Activated naive CD4-positive, alpha-beta T cell treated with anti-CD3 and anti-CD28 coated beads, Interleukin-2, amount 50 U/mL, for 24 hours (primary cell): ENCODE results near the gene AKR1B15.

Experiments
- H3K27ac Mint-ChIP-seq: one replicate; pipeline ENCODE4 v1.8.0; 2021; ENCODE audit warnings: mild to moderate bottlenecking, mixed read lengths
- H3K27me3 Mint-ChIP-seq: one replicate; pipeline ENCODE4 v1.8.0; 2021; ENCODE audit warnings: mixed read lengths
- H3K36me3 Mint-ChIP-seq: one replicate; pipeline ENCODE4 v1.8.0; 2021; ENCODE audit warnings: mixed read lengths
- H3K4me1 Mint-ChIP-seq: one replicate; pipeline ENCODE4 v1.8.0; 2021; ENCODE audit warnings: mixed read lengths
- H3K4me3 Mint-ChIP-seq: one replicate; pipeline ENCODE4 v1.8.0; 2021; ENCODE audit warnings: mild to moderate bottlenecking, mixed read lengths
- H3K9me3 Mint-ChIP-seq: one replicate; pipeline ENCODE4 v1.8.0; 2021; ENCODE audit warnings: mixed read lengths

Gene AKR1B15

GRCh38 chr7:134571101-134571500 is 22.2 kb downstream of the AKR1B15 start:
- Mint-ChIP-seq H3K36me3 (peaks cover 3% of the 10 kb centered on the region), H3K27me3 (peaks cover 2% of the 10 kb centered on the region), H3K4me3 (no peak overlapping the region), H3K27ac (no peak overlapping the region), H3K9me3 (no peaks in the 10 kb centered on the region), H3K4me1 (no peaks in the 10 kb centered on the region)

DNA sequence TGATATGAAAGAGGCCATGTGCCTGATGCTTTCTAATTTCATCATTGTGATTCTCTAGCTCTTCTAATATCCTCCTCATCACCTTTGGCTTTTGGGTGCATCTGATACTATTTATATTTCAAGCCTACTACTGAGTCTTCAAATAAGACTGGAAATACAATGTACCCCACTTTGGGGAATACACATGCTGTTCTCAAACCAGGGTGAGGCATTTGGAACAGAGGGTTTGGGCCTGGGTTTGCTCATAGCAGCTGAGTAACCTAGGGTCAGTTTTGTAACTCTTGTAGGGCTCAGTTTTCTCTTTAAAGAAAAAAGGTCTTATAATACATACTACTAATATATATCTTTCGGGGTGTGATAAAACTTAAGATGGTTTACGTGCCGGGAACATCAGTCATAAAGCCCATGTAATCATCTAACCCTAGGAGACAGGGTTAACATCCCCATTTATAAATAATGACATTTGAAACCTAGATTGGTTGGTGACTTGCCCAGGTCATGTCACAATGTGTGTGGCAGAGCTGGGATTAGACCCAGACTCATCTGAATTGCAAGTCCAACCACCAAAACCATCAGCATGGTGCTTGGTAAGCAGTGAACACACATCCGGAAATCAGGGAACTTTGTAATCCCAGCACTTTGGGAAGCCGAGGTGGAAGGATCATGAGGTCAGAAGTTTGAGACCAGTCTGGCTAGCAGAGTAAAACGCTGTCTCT is 23.0 kb downstream of the AKR1B15 start:
- peaks cover 3% of the 10 kb centered on the region for H3K36me3 Mint-ChIP-seq
- no peak overlapping the region for H3K27ac Mint-ChIP-seq
- no peak overlapping the region for H3K4me3 Mint-ChIP-seq
- no peaks in the 10 kb centered on the region for H3K4me1 Mint-ChIP-seq
- H3K27me3 Mint-ChIP-seq = peaks cover 2% of the 10 kb centered on the region
- no peaks in the 10 kb centered on the region for H3K9me3 Mint-ChIP-seq

DNA sequence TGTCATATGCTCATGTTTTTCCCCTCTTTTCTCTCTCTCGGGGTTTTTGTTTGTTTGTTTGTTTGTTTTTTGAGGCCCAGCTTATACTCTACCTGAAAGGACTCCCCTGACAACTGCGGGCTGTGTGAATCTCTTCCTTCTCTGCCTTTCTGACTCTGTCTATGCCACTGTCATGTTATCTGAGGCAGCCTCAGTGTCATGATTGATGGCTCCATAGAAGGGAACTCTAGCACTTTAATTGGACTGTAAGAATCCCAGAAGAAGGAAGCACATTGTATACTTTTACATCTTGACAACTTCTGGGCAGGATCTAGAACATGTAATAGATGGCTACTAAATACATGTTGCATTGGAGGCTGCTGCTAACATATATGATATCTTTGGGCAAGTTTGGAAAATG is 25.4 kb downstream of the AKR1B15 start:
- H3K27me3 Mint-ChIP-seq = peaks cover 2% of the 10 kb centered on the region
- H3K36me3 Mint-ChIP-seq = peaks cover 3% of the 10 kb centered on the region
- no peaks in the 10 kb centered on the region for H3K9me3 Mint-ChIP-seq
- no peak overlapping the region for H3K4me3 Mint-ChIP-seq
- peak overlapping the region; percentile 21 for H3K27ac Mint-ChIP-seq
- H3K4me1 Mint-ChIP-seq = no peaks in the 10 kb centered on the region

- no peaks in the 10 kb centered on the region for H3K4me1 Mint-ChIP-seq
- H3K36me3 Mint-ChIP-seq = no peaks in the 10 kb centered on the region
- no peak overlapping the region for H3K4me3 Mint-ChIP-seq
- no peaks in the 10 kb centered on the region for H3K9me3 Mint-ChIP-seq
- H3K27ac Mint-ChIP-seq = no peak overlapping the region
- H3K27me3 Mint-ChIP-seq = peaks cover 18% of the 10 kb centered on the region
Measured at GRCh38 chr7:134584290-134584689, 35.4 kb downstream of the AKR1B15 start.

GRCh38 chr7:134585897-134586296 is 37.0 kb downstream of the AKR1B15 start:
- Mint-ChIP-seq H3K27ac (no peak overlapping the region), H3K4me1 (no peaks in the 10 kb centered on the region), H3K4me3 (no peak overlapping the region), H3K27me3 (peaks cover 12% of the 10 kb centered on the region), H3K9me3 (no peaks in the 10 kb centered on the region), H3K36me3 (no peaks in the 10 kb centered on the region)

DNA sequence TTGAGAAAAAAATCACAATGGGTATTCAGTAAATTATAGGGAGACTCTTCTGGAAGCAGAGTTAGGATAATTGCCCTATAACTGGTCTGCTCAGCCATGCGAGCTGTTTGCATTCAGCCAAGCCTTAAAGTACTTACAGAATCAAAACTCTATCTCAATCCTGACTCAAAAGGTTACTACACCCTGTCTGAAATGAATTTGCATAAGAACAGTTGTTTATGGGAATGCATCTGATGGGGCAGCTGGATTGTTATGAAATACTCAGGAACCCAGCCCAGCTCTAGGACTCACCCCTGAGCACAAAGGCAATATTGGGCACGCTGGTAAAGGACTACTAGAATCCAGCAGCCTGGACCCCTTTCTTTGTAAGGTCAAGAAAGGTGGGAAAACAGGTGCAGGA is 38.8 kb downstream of the AKR1B15 start:
- no peak overlapping the region for H3K4me3 Mint-ChIP-seq
- H3K27ac Mint-ChIP-seq = no peak overlapping the region
- peaks cover 8% of the 10 kb centered on the region for H3K27me3 Mint-ChIP-seq
- H3K9me3 Mint-ChIP-seq = no peaks in the 10 kb centered on the region
- H3K36me3 Mint-ChIP-seq = no peaks in the 10 kb centered on the region
- no peaks in the 10 kb centered on the region for H3K4me1 Mint-ChIP-seq

GRCh38 chr7:134589491-134589941 is 40.6 kb downstream of the AKR1B15 start:
- no peaks in the 10 kb centered on the region for H3K36me3 Mint-ChIP-seq
- H3K27me3 Mint-ChIP-seq = peaks cover 3% of the 10 kb centered on the region
- no peaks in the 10 kb centered on the region for H3K4me1 Mint-ChIP-seq
- no peak overlapping the region for H3K27ac Mint-ChIP-seq
- H3K9me3 Mint-ChIP-seq = no peaks in the 10 kb centered on the region
- H3K4me3 Mint-ChIP-seq = no peak overlapping the region

DNA sequence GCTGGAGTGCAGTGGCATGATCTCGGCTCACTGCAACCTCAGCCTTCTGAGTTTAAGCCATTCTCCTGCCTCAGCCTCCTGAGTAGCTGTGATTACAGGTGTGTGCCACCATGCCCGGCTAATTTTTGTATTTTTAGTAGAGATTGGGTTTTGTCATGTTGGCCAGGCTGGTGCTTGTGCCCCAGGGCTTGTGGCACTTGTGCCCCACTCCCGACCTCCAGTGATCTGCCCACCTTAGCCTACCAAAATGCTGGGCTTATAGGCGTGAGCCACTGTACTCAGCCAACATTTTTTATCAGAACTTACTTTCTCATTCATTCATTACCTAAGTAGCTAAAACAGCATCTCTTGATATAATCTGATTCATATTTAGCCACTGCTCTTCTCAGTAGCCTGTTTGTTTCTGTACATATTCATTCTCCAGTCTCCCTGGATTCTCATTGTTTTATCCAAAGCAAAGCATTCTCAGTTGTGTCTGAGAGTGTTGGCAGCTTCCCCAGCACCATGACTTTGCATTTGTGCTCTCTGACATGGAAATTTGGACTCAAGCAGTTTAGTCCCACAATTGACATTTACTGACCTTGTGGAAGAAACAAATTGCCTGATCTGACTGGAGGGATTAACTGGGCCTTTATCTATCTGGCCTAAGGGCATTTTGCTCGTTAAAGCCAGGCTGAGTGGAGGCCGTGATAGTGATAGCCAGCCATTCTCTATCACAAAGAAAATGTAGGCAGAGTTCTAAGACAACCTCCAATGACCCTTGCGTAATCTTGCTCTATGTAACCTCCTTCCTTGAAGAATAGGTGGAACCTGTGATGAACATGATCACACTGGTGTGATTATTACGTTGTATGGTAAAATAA is 44.9 kb downstream of the AKR1B15 start:
- H3K4me3 Mint-ChIP-seq = no peak overlapping the region

GRCh38 chr7:134594877-134595276 is 46.0 kb downstream of the AKR1B15 start:
- H3K9me3 Mint-ChIP-seq = no peaks in the 10 kb centered on the region
- no peaks in the 10 kb centered on the region for H3K4me1 Mint-ChIP-seq
- no peak overlapping the region for H3K4me3 Mint-ChIP-seq
- no peak overlapping the region for H3K27ac Mint-ChIP-seq
- peaks cover 6% of the 10 kb centered on the region for H3K27me3 Mint-ChIP-seq
- peaks cover 7% of the 10 kb centered on the region for H3K36me3 Mint-ChIP-seq

More for the DNA sequence above, 44.9 kb downstream of the AKR1B15 start:
- Mint-ChIP-seq H3K27ac (no peak overlapping the region), H3K9me3 (no peaks in the 10 kb centered on the region), H3K4me1 (no peaks in the 10 kb centered on the region), H3K36me3 (peaks cover 4% of the 10 kb centered on the region), H3K27me3 (peaks cover 3% of the 10 kb centered on the region)

- H3K27ac Mint-ChIP-seq = no peak overlapping the region
- H3K27me3 Mint-ChIP-seq = peaks cover 8% of the 10 kb centered on the region
- H3K4me3 Mint-ChIP-seq = no peak overlapping the region
- H3K9me3 Mint-ChIP-seq = no peaks in the 10 kb centered on the region
- peaks cover 7% of the 10 kb centered on the region for H3K36me3 Mint-ChIP-seq
- H3K4me1 Mint-ChIP-seq = no peaks in the 10 kb centered on the region
Measured at GRCh38 chr7:134599371-134599770, 50.5 kb downstream of the AKR1B15 start.

GRCh38 chr7:134601459-134601858 is 52.5 kb downstream of the AKR1B15 start:
- Mint-ChIP-seq H3K27ac (no peak overlapping the region), H3K9me3 (no peaks in the 10 kb centered on the region), H3K4me3 (no peak overlapping the region), H3K36me3 (peaks cover 7% of the 10 kb centered on the region), H3K4me1 (peaks cover 3% of the 10 kb centered on the region), H3K27me3 (peaks cover 14% of the 10 kb centered on the region)

- Mint-ChIP-seq H3K4me1 (peaks cover 4% of the 10 kb centered on the region), H3K36me3 (peaks cover 7% of the 10 kb centered on the region), H3K4me3 (no peak overlapping the region), H3K27ac (no peak overlapping the region), H3K9me3 (no peaks in the 10 kb centered on the region), H3K27me3 (peaks cover 17% of the 10 kb centered on the region)
Measured at GRCh38 chr7:134602881-134603451, 54.1 kb downstream of the AKR1B15 start.

DNA sequence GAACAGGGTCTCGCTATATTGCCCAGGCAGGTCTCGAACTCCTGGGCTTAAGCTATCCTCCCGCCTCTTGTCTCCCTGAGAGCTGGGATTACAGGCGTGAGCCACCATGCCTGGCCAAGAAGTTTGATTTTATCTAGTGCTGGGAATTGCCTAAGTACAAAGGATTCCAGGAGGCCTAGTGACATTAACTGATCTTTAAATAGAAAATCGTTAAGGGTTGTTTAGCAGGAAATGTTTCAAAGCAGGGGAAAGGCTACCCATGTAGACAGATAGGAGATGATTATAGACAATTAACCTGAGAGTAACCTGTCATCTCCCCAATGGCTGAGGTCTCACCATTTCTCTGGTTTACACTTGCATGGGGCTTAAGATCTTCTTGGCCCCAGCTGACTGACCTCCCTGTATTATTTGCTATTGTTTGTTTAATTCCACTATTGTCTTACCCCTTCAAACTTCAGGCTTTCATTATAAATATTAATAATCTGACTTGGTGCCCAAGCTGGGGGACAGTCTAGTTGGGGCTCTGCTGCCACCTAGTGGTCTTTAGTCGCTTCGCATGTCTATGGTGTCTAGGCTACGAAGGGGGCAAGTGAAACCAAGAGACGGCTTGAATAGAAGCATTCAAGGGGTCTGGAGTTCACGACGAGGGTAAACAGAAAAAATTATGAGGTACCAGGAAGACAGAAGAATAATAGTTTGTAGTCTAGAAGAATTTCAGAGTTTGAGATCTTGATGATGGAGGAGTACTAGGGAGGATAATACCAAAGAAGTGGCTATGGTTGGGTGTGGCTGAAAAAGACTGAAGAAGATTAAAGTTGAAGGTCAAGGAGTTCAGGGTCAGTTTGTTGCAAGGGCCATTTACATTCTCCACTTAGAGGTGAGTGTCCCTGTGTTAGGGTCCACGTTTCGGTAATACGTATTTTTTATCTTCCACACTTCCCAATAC is 57.3 kb downstream of the AKR1B15 start:
- Mint-ChIP-seq H3K27me3 (peaks cover 13% of the 10 kb centered on the region), H3K4me3 (peak overlapping the region; percentile 63), H3K9me3 (no peaks in the 10 kb centered on the region), H3K36me3 (no peaks in the 10 kb centered on the region), H3K4me1 (peaks cover 4% of the 10 kb centered on the region), H3K27ac (no peak overlapping the region)

- no peaks in the 10 kb centered on the region for H3K36me3 Mint-ChIP-seq
Measured at GRCh38 chr7:134611611-134612151, 62.8 kb downstream of the AKR1B15 start.

DNA sequence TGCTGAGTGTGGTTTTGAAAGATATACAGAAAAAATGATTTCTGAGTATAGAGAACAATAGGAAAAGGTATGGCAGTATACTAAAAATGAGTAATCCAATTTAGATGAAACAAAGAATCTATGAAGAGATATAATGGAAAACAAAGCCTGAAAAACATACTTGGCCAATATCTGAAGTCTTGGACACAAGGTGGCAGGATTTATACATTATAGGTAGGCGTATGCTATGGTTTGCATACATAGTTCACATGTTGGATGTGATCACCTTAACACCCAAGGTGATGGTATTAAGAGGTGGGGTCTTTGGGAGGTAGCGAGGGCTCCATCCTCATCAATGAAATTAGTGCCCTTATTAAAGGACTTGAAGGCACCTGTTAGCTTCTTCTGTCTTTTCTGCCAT is 63.3 kb downstream of the AKR1B15 start:
- Mint-ChIP-seq H3K9me3 (no peaks in the 10 kb centered on the region), H3K27ac (no peak overlapping the region), H3K36me3 (no peaks in the 10 kb centered on the region), H3K27me3 (peaks cover 4% of the 10 kb centered on the region), H3K4me3 (no peak overlapping the region), H3K4me1 (peaks cover 9% of the 10 kb centered on the region)

More at GRCh38 chr7:134611611-134612151, 62.8 kb downstream of the AKR1B15 start:
- Mint-ChIP-seq H3K4me1 (peaks cover 9% of the 10 kb centered on the region), H3K27me3 (peaks cover 6% of the 10 kb centered on the region), H3K9me3 (no peaks in the 10 kb centered on the region), H3K27ac (no peak overlapping the region), H3K4me3 (no peak overlapping the region)
